Measurements from ENCODE around the gene PLPP3. TPM values are rescaled to one million over a fixed set of nuclear protein-coding genes. Genes with fewer than 3 reads are reported as not detected.

PLPP3 gene
- total RNA-seq, 1 experiment from 2014 or later = 3.4 TPM

GRCh38 chr1:56481140-56481694 is 98.1 kb downstream of the PLPP3 start:
- Histone ChIP-seq H3K9ac (ENCODE audit: low read length) (no peak overlapping the region), H3K9me2 (ENCODE audit: insufficient read depth) (no peaks in the 10 kb centered on the region), H3K4me3 (replicated peaks in 1 of 2; ENCODE audit: low read depth in 1 of 2, low read length in 2 of 2) (no peak overlapping the region), H3K9me3 (ENCODE audit: control insufficient read depth in 1 of 2, insufficient read depth in 1 of 2, low read depth in 1 of 2, low read length in 2 of 2) (no peaks in the 10 kb centered on the region), H4K20me1 (ENCODE audit: insufficient read depth) (no peaks in the 10 kb centered on the region), H3K27ac (ENCODE audit: low read depth, low read length) (no peak overlapping the region), H3K4me2 (ENCODE audit: low read length) (no peak overlapping the region), H3K4me1 (ENCODE audit: control insufficient read depth in 1 of 2, insufficient read depth in 2 of 2, low read length in 2 of 2) (peaks cover 2 to 7% of the 10 kb centered on the region in 2 experiments; a peak in 3 of 4 replicates), H3K36me3 (ENCODE audit: control insufficient read depth in 1 of 2, insufficient read depth in 2 of 2, low read length in 2 of 2) (no peaks in the 10 kb centered on the region), H2AFZ (ENCODE audit: low read depth, low read length, poor library complexity, severe bottlenecking) (no peak overlapping the region), H3K27me3 (ENCODE audit: insufficient read depth, low read length) (no peaks in the 10 kb centered on the region), H3K79me2 (ENCODE audit: insufficient read depth, low read length) (no peaks in the 10 kb centered on the region)
- TF ChIP-seq JUND (IDR thresholded peaks at IDR 0.05) = no peak
- TF ChIP-seq, protein P1, sequence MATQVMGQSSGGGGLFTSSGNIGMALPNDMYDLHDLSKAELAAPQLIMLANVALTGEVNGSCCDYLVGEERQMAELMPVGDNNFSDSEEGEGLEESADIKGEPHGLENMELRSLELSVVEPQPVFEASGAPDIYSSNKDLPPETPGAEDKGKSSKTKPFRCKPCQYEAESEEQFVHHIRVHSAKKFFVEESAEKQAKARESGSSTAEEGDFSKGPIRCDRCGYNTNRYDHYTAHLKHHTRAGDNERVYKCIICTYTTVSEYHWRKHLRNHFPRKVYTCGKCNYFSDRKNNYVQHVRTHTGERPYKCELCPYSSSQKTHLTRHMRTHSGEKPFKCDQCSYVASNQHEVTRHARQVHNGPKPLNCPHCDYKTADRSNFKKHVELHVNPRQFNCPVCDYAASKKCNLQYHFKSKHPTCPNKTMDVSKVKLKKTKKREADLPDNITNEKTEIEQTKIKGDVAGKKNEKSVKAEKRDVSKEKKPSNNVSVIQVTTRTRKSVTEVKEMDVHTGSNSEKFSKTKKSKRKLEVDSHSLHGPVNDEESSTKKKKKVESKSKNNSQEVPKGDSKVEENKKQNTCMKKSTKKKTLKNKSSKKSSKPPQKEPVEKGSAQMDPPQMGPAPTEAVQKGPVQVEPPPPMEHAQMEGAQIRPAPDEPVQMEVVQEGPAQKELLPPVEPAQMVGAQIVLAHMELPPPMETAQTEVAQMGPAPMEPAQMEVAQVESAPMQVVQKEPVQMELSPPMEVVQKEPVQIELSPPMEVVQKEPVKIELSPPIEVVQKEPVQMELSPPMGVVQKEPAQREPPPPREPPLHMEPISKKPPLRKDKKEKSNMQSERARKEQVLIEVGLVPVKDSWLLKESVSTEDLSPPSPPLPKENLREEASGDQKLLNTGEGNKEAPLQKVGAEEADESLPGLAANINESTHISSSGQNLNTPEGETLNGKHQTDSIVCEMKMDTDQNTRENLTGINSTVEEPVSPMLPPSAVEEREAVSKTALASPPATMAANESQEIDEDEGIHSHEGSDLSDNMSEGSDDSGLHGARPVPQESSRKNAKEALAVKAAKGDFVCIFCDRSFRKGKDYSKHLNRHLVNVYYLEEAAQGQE (IDR thresholded peaks at IDR 0.05; ENCODE audit: low read depth) = no peak
- no peak for TF ChIP-seq ZBTB33 (IDR thresholded peaks at IDR 0.05; ENCODE audit: extremely low read depth, insufficient replicate concordance, low read length)
- no peak for TF ChIP-seq TCF7L2 (IDR thresholded peaks at IDR 0.05; ENCODE audit: borderline replicate concordance, extremely low read depth, insufficient read depth, insufficient read length)
- TF ChIP-seq CEBPB (IDR thresholded peaks at IDR 0.05; ENCODE audit: low read depth) = no peak
- no peak for TF ChIP-seq FOSL1 (IDR thresholded peaks at IDR 0.05; ENCODE audit: low read depth)
- TF ChIP-seq SP1 (IDR thresholded peaks at IDR 0.05; ENCODE audit: low read depth) = no peak
- TF ChIP-seq, protein P2, sequence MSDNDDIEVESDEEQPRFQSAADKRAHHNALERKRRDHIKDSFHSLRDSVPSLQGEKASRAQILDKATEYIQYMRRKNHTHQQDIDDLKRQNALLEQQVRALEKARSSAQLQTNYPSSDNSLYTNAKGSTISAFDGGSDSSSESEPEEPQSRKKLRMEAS (IDR thresholded peaks at IDR 0.05) = no peak
- TF ChIP-seq ELF1 (IDR thresholded peaks at IDR 0.05; ENCODE audit: borderline replicate concordance, low read depth) = no peak
- no peak for TF ChIP-seq EGR1 (IDR thresholded peaks at IDR 0.05; ENCODE audit: low read depth)
- no peak for TF ChIP-seq CBX3 (IDR thresholded peaks at IDR 0.05; ENCODE audit: low read depth)
- no peak for TF ChIP-seq POLR2AphosphoS5 (IDR thresholded peaks at IDR 0.05; ENCODE audit: low read depth, low read length)
- no peak for TF ChIP-seq SRF (IDR thresholded peaks at IDR 0.05; ENCODE audit: low read depth)
- TF ChIP-seq, protein P3, sequence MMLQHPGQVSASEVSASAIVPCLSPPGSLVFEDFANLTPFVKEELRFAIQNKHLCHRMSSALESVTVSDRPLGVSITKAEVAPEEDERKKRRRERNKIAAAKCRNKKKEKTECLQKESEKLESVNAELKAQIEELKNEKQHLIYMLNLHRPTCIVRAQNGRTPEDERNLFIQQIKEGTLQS (IDR thresholded peaks at IDR 0.05) = no peak
- no peak for TF ChIP-seq ZFX (IDR thresholded peaks at IDR 0.05)
- TF ChIP-seq ZNF274 (IDR thresholded peaks at IDR 0.05; ENCODE audit: low read depth, low read length) = no peak
- TF ChIP-seq RAD21 (IDR thresholded peaks at IDR 0.05; ENCODE audit: low read depth) = no peak
- no peak for TF ChIP-seq EZH2phosphoT487 (IDR thresholded peaks at IDR 0.05; ENCODE audit: borderline replicate concordance)
- ATAC-seq (no peak), DNase-seq (ENCODE audit: low read depth, low spot score) (no peak)
- RAD21 ChIA-PET (ENCODE audit: low non-redundant PET in 1 of 2, low total read pairs in 2 of 2, uncharacterized antibody in 2 of 2, unreplicated experiment in 2 of 2) = no interaction called here
- POLR2A ChIA-PET = no interaction called here
- BruUV-seq (replicated peaks) = no TSS peak
- intact Hi-C loops (cut with micrococcal nuclease) = no loop called here
- CTCF ChIA-PET = no interaction called here
